GM23338 (cell line): ENCODE measurements around the gene SEL1L2. TPM values are rescaled to one million over a fixed set of nuclear protein-coding genes. Genes with fewer than 3 reads are reported as not detected.

Experiments
- ATAC-seq: fragments of 200-7000 bp; cut with Tn5 transposase; 3 replicates; pipeline ENCODE4 v1.9.1; 2020
- DNase-seq: peaks from one replicate; pipeline ENCODE4 v3.0.0-alpha.2; 2015; ENCODE audit warnings: low spot score
- H2AFZ ChIP-seq: fragments of 200-600 bp; sonication (generic); 2 replicates; pipeline ENCODE4 v1.8.0; 2016; ENCODE audit warnings: antibody characterized with exemption, mild to moderate bottlenecking, moderate library complexity
- H3F3A ChIP-seq: fragments of 200-600 bp; sonication (generic); replicated peaks from 2 replicates; pipeline ENCODE4 v1.8.0; 2017; ENCODE audit warnings: antibody characterized with exemption, mixed run types, low read depth
- H3K27ac ChIP-seq: fragments of 200-600 bp; sonication (generic); 2 replicates; pipeline ENCODE4 v1.6.1; 2016; ENCODE audit warnings: low read depth
- H3K27me3 ChIP-seq: fragments of 200-600 bp; sonication (generic); 2 replicates; pipeline ENCODE4 v1.8.0; 2016; ENCODE audit warnings: mild to moderate bottlenecking, mixed run types, moderate library complexity; ENCODE audit not compliant: insufficient read depth
- H3K36me3 ChIP-seq: fragments of 200-600 bp; sonication (generic); 2 replicates; pipeline ENCODE4 v1.8.0; 2016; ENCODE audit warnings: mild to moderate bottlenecking; ENCODE audit not compliant: insufficient read depth
- H3K4me1 ChIP-seq: fragments of 200-600 bp; sonication (generic); 2 replicates; pipeline ENCODE4 v1.8.0; 2016; ENCODE audit warnings: mild to moderate bottlenecking, moderate library complexity; ENCODE audit not compliant: insufficient read depth
- H3K4me2 ChIP-seq: fragments of 200-600 bp; sonication (generic); 2 replicates; pipeline ENCODE4 v1.7.1; 2017; ENCODE audit warnings: mixed run types
- H3K4me3 ChIP-seq: fragments of 200-600 bp; sonication (generic); 2 replicates; pipeline ENCODE4 v1.6.1; 2016; ENCODE audit warnings: mixed run types
- H3K79me2 ChIP-seq: fragments of 200-600 bp; sonication (generic); replicated peaks from 2 replicates; pipeline ENCODE4 v1.8.0; 2017; ENCODE audit warnings: mild to moderate bottlenecking; ENCODE audit not compliant: insufficient read depth
- H3K9me2 ChIP-seq: fragments of 200-600 bp; sonication (generic); 2 replicates; pipeline ENCODE4 v1.8.0; 2017; ENCODE audit not compliant: insufficient read depth
- H4K20me1 ChIP-seq: fragments of 200-600 bp; sonication (generic); replicated peaks from 2 replicates; pipeline ENCODE4 v1.8.0; 2017; ENCODE audit warnings: mild to moderate bottlenecking; ENCODE audit not compliant: insufficient read depth
- H3K27ac Mint-ChIP-seq: 2 replicates; pipeline ENCODE4 v1.8.0; 2020; ENCODE audit warnings: inconsistent platforms, mild to moderate bottlenecking, moderate library complexity, mixed read lengths
- H3K27me3 Mint-ChIP-seq: 3 replicates; pipeline ENCODE4 v1.8.0; 2022; ENCODE audit warnings: low read depth, mild to moderate bottlenecking, moderate library complexity, mixed read lengths, inconsistent platforms; ENCODE audit not compliant: insufficient read depth, poor library complexity
- H3K36me3 Mint-ChIP-seq: 3 replicates; pipeline ENCODE4 v1.8.0; 2021; ENCODE audit warnings: low read depth, mild to moderate bottlenecking, inconsistent platforms, moderate library complexity, mixed read lengths
- H3K4me1 Mint-ChIP-seq: 3 replicates; pipeline ENCODE4 v1.8.0; 2020; ENCODE audit warnings: mild to moderate bottlenecking, inconsistent platforms, mixed read lengths
- H3K4me3 Mint-ChIP-seq: 3 replicates; pipeline ENCODE4 v1.8.0; 2021; ENCODE audit warnings: moderate library complexity, mild to moderate bottlenecking, inconsistent platforms, mixed read lengths
- H3K9me3 Mint-ChIP-seq: 3 replicates; pipeline ENCODE4 v1.8.0; 2020; ENCODE audit warnings: moderate library complexity, mild to moderate bottlenecking, inconsistent platforms, mixed read lengths
- CREB1 ChIP-seq: fragments of 250-450 bp; sonication (Bioruptor Pico); IDR thresholded peaks from 2 replicates; pipeline ENCODE4 v1.5.0; 2020; ENCODE audit warnings: low read depth, mild to moderate bottlenecking, moderate library complexity
- EZH2 ChIP-seq: fragments of 200-600 bp; sonication (generic); IDR thresholded peaks from one replicate; pipeline ENCODE4 v1.8.0; 2017; ENCODE audit warnings: antibody characterized with exemption, mild to moderate bottlenecking, low read depth; ENCODE audit not compliant: unreplicated experiment
- EZH2phosphoT487 ChIP-seq: fragments of 200-600 bp; sonication (generic); IDR thresholded peaks from one replicate; pipeline ENCODE4 v1.8.1; 2018; ENCODE audit warnings: antibody characterized with exemption; ENCODE audit not compliant: unreplicated experiment
- JUNB ChIP-seq: IDR thresholded peaks from one replicate; pipeline ENCODE4 v1.6.1; 2016; ENCODE audit warnings: antibody characterized with exemption; ENCODE audit not compliant: unreplicated experiment
- NANOG ChIP-seq: IDR thresholded peaks from 2 replicates; pipeline ENCODE4 v1.6.1; 2016; ENCODE audit warnings: antibody characterized with exemption, borderline replicate concordance
- POLR2AphosphoS5 ChIP-seq: IDR thresholded peaks from 2 replicates; pipeline ENCODE4 v1.6.1; 2016; ENCODE audit warnings: antibody characterized with exemption, low read depth
- STAT1 ChIP-seq: IDR thresholded peaks from one replicate; pipeline ENCODE4 v1.6.1; 2016; ENCODE audit warnings: antibody characterized with exemption; ENCODE audit not compliant: unreplicated experiment
- ZNF331 ChIP-seq: fragments of 250-450 bp; sonication (Bioruptor Pico); IDR thresholded peaks from 2 replicates; pipeline ENCODE4 v1.5.0; 2020; ENCODE audit warnings: low read depth, mild to moderate bottlenecking, moderate library complexity
- ZNF462 ChIP-seq: fragments of 250-450 bp; sonication (Bioruptor Pico); IDR thresholded peaks from 2 replicates; pipeline ENCODE4 v1.5.0; 2020; ENCODE audit warnings: mild to moderate bottlenecking, moderate library complexity
- polyA plus RNA-seq: library from polyadenylated mRNA; unstranded; fragments of >200 nt; fragmentation: Nextera tagmentation; extraction: Ambion mirVana; gene quantifications from 2 replicates; pipeline ENCODE4 v1.2.1, GENCODE V29; 2016
- total RNA-seq: library from RNA; depleted of rRNA; stranded (reverse); fragments of >200 nt; shearing (Covaris generic); gene quantifications from 2 replicates; pipeline ENCODE4 v1.2.3, GENCODE V29; 2014
- TF ChIP-seq, protein P1 (sequence below): IDR thresholded peaks from 2 replicates; pipeline ENCODE4 v1.6.1; 2016; ENCODE audit warnings: antibody characterized with exemption
- TF ChIP-seq, protein P2 (sequence below), 2 experiments: fragments of 200-600 bp in 1 of 2; sonication (generic) in 1 of 2; conservative IDR thresholded peaks; 2 replicates each; pipeline versions ENCODE4 v1.5.1 to v1.6.1; 2016 to 2017; ENCODE audit warnings: antibody characterized with exemption in 2 of 2, low read depth in 2 of 2, mild to moderate bottlenecking in 2 of 2, moderate library complexity in 1 of 2
- TF ChIP-seq, protein P3 (sequence below): IDR thresholded peaks from one replicate; pipeline ENCODE4 v1.6.1; 2018; ENCODE audit warnings: antibody characterized with exemption; ENCODE audit not compliant: unreplicated experiment

The SEL1L2 gene
- total and polyA plus RNA-seq, 2 experiments from 2014 or later = not detected

GRCh38 chr20:13910492-13910891, 79.9 kb downstream of the SEL1L2 start (continued):
- TF ChIP-seq JUNB (no peak), ZNF331 (CRISPR knock-in tag) (no peak), STAT1 (no peak)
- TF ChIP-seq, protein P1, sequence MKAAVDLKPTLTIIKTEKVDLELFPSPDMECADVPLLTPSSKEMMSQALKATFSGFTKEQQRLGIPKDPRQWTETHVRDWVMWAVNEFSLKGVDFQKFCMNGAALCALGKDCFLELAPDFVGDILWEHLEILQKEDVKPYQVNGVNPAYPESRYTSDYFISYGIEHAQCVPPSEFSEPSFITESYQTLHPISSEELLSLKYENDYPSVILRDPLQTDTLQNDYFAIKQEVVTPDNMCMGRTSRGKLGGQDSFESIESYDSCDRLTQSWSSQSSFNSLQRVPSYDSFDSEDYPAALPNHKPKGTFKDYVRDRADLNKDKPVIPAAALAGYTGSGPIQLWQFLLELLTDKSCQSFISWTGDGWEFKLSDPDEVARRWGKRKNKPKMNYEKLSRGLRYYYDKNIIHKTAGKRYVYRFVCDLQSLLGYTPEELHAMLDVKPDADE = no peak

- Histone ChIP-seq H2AFZ (no peak overlapping the region), H3K4me2 (no peak overlapping the region), H3F3A (no peaks in the 10 kb centered on the region), H3K79me2 (no peaks in the 10 kb centered on the region), H4K20me1 (no peaks in the 10 kb centered on the region), H3K27me3 (no peaks in the 10 kb centered on the region), H3K4me3 (no peak overlapping the region), H3K4me1 (no peaks in the 10 kb centered on the region), H3K27ac (no peak overlapping the region), H3K9me2 (no peaks in the 10 kb centered on the region), H3K36me3 (no peaks in the 10 kb centered on the region)
- Mint-ChIP-seq H3K36me3 (no peaks in the 10 kb centered on the region), H3K4me1 (no peaks in the 10 kb centered on the region), H3K9me3 (no peaks in the 10 kb centered on the region), H3K4me3 (no peak overlapping the region), H3K27ac (no peak overlapping the region; the same call in 1 of the 2 replicates), H3K27me3 (no peaks in the 10 kb centered on the region)
- no peak for ATAC-seq
- DNase-seq = no peak
- TF ChIP-seq ZNF331 (CRISPR knock-in tag) (no peak), ZNF462 (CRISPR knock-in tag) (no peak), CREB1 (CRISPR knock-in tag) (no peak), EZH2phosphoT487 (no peak), JUNB (no peak), EZH2 (no peak), POLR2AphosphoS5 (no peak), NANOG (no peak)
- TF ChIP-seq, protein P2, sequence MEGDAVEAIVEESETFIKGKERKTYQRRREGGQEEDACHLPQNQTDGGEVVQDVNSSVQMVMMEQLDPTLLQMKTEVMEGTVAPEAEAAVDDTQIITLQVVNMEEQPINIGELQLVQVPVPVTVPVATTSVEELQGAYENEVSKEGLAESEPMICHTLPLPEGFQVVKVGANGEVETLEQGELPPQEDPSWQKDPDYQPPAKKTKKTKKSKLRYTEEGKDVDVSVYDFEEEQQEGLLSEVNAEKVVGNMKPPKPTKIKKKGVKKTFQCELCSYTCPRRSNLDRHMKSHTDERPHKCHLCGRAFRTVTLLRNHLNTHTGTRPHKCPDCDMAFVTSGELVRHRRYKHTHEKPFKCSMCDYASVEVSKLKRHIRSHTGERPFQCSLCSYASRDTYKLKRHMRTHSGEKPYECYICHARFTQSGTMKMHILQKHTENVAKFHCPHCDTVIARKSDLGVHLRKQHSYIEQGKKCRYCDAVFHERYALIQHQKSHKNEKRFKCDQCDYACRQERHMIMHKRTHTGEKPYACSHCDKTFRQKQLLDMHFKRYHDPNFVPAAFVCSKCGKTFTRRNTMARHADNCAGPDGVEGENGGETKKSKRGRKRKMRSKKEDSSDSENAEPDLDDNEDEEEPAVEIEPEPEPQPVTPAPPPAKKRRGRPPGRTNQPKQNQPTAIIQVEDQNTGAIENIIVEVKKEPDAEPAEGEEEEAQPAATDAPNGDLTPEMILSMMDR (conservative IDR thresholded peaks at IDR 0.05; ENCODE audit: low read depth in 2 of 2) = no peak
- TF ChIP-seq, protein P1 = no peak
- TF ChIP-seq, protein P3, sequence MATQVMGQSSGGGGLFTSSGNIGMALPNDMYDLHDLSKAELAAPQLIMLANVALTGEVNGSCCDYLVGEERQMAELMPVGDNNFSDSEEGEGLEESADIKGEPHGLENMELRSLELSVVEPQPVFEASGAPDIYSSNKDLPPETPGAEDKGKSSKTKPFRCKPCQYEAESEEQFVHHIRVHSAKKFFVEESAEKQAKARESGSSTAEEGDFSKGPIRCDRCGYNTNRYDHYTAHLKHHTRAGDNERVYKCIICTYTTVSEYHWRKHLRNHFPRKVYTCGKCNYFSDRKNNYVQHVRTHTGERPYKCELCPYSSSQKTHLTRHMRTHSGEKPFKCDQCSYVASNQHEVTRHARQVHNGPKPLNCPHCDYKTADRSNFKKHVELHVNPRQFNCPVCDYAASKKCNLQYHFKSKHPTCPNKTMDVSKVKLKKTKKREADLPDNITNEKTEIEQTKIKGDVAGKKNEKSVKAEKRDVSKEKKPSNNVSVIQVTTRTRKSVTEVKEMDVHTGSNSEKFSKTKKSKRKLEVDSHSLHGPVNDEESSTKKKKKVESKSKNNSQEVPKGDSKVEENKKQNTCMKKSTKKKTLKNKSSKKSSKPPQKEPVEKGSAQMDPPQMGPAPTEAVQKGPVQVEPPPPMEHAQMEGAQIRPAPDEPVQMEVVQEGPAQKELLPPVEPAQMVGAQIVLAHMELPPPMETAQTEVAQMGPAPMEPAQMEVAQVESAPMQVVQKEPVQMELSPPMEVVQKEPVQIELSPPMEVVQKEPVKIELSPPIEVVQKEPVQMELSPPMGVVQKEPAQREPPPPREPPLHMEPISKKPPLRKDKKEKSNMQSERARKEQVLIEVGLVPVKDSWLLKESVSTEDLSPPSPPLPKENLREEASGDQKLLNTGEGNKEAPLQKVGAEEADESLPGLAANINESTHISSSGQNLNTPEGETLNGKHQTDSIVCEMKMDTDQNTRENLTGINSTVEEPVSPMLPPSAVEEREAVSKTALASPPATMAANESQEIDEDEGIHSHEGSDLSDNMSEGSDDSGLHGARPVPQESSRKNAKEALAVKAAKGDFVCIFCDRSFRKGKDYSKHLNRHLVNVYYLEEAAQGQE = no peak
Measured at GRCh38 chr20:13909067-13909466, 81.3 kb downstream of the SEL1L2 start.
